H1 (cell line): ENCODE data around the gene MYBPC3. TPM values are rescaled to one million over a fixed set of nuclear protein-coding genes. Genes with fewer than 3 reads are reported as not detected.

Experiments
- CTCF ChIA-PET: fragments of 300-600 bp; sonication (Branson Sonifier 250); formaldehyde crosslinking; loops from one replicate; lab custom pipeline; 2021; ENCODE audit not compliant: partially characterized antibody; lab: Charles Lee
- POLR2A ChIA-PET: fragments of 300-600 bp; sonication (Branson Sonifier 250); formaldehyde crosslinking; loops from one replicate; lab custom pipeline; 2021; ENCODE audit warnings: inconsistent platforms; ENCODE audit not compliant: partially characterized antibody; lab: Charles Lee
- DNase-seq, 2 experiments: peaks; one replicate each; pipeline versions ENCODE4 v3.0.0 to v3.0.0-alpha.2; 2010 to 2022; ENCODE audit warnings: low spot score in 2 of 2, low read depth in 1 of 2, mixed read lengths in 1 of 2
- FAIRE-seq: peaks from 2 replicates; lab custom pipeline; 2011; peaks lifted over from hg19 to GRCh38; lab: Jason Lieb, UNC
- H2AFZ ChIP-seq: 2 replicates; pipeline ENCODE4 v1.8.1; 2012; ENCODE audit warnings: low read length, inconsistent platforms
- H2AK5ac ChIP-seq: 2 replicates; pipeline ENCODE4 v1.6.1; 2013; ENCODE audit warnings: low read depth, low read length
- H2BK120ac ChIP-seq: replicated peaks from 2 replicates; pipeline ENCODE3; 2013; ENCODE audit warnings: low read depth, low read length, inconsistent platforms
- H2BK12ac ChIP-seq: 2 replicates; pipeline ENCODE4 v1.6.1; 2013; ENCODE audit warnings: low read depth, low read length
- H2BK15ac ChIP-seq: 2 replicates; pipeline ENCODE4 v1.6.1; 2013; ENCODE audit warnings: low read length
- H2BK20ac ChIP-seq: 2 replicates; pipeline ENCODE4 v1.6.1; 2013; ENCODE audit warnings: low read length
- H2BK5ac ChIP-seq: 2 replicates; pipeline ENCODE4 v1.6.1; 2013; ENCODE audit warnings: low read depth, low read length
- H3K14ac ChIP-seq: 2 replicates; pipeline ENCODE4 v1.6.1; 2013; ENCODE audit warnings: inconsistent platforms; ENCODE audit not compliant: insufficient read length
- H3K18ac ChIP-seq: 2 replicates; pipeline ENCODE4 v1.6.1; 2013; ENCODE audit warnings: low read length; ENCODE audit errors: extremely low read depth
- H3K23ac ChIP-seq: 2 replicates; pipeline ENCODE4 v1.6.1; 2013; ENCODE audit warnings: inconsistent platforms; ENCODE audit not compliant: insufficient read length
- H3K23me2 ChIP-seq: 2 replicates; pipeline ENCODE4 v1.6.1; 2013; ENCODE audit warnings: low read depth, low read length
- H3K27ac ChIP-seq: 2 replicates; pipeline ENCODE4 v1.6.1; 2011; ENCODE audit warnings: low read depth, low read length, inconsistent platforms
- H3K27me3 ChIP-seq, 4 experiments: replicated peaks in 1 of 4; 1 replicate in 1 of 4; 2 replicates in 3 of 4; pipeline versions ENCODE4 v1.6.1 to v1.8.1; 2011 to 2013; ENCODE audit warnings: low read length in 3 of 4, mild to moderate bottlenecking in 3 of 4, inconsistent platforms in 2 of 4, mixed read lengths in 2 of 4, moderate library complexity in 1 of 4; ENCODE audit not compliant: control insufficient read depth in 3 of 4, insufficient read depth in 3 of 4; ENCODE audit errors: extremely low read depth in 1 of 4
- H3K36me3 ChIP-seq, 4 experiments: 2 replicates each; pipeline versions ENCODE4 v1.6.1 to v1.8.1; 2011 to 2013; ENCODE audit warnings: mild to moderate bottlenecking in 4 of 4, low read length in 3 of 4, moderate library complexity in 2 of 4, control low read depth in 1 of 4, inconsistent platforms in 1 of 4; ENCODE audit not compliant: insufficient read depth in 4 of 4, control insufficient read depth in 2 of 4
- H3K4ac ChIP-seq: replicated peaks from 2 replicates; pipeline ENCODE3; 2013; ENCODE audit warnings: low read length, low read depth, mixed read lengths, inconsistent platforms; ENCODE audit not compliant: insufficient read length
- H3K4me1 ChIP-seq, 4 experiments: replicated peaks in 1 of 4; 1 replicate in 1 of 4; 2 replicates in 3 of 4; pipeline versions ENCODE4 v1.6.1 to v1.8.1; 2011 to 2013; ENCODE audit warnings: low read length in 3 of 4, inconsistent platforms in 2 of 4, mixed read lengths in 1 of 4; ENCODE audit not compliant: insufficient read depth in 4 of 4, control insufficient read depth in 3 of 4
- H3K4me2 ChIP-seq, 2 experiments: 2 replicates each; pipeline versions ENCODE4 v1.6.1 to v1.8.1; 2011 to 2013; ENCODE audit warnings: low read depth in 2 of 2, low read length in 2 of 2, control low read depth in 1 of 2, inconsistent platforms in 1 of 2, mild to moderate bottlenecking in 1 of 2; ENCODE audit not compliant: insufficient read depth in 1 of 2
- H3K4me3 ChIP-seq, 4 experiments: fragments of 200-600, 300-600 bp in 1 of 4; sonication (generic), shearing (Covaris generic), sonication (Bioruptor Twin) in 1 of 4; 2 replicates each; pipeline versions ENCODE4 v1.5.1 to v1.8.1; 2011 to 2016; ENCODE audit warnings: low read length in 4 of 4, low read depth in 3 of 4, control low read depth in 2 of 4, inconsistent platforms in 2 of 4, mild to moderate bottlenecking in 2 of 4, mixed read lengths in 1 of 4, moderate library complexity in 1 of 4; ENCODE audit not compliant: insufficient read depth in 2 of 4; ENCODE audit errors: extremely low read depth in 1 of 4
- H3K56ac ChIP-seq: replicated peaks from 2 replicates; pipeline ENCODE3; 2013; ENCODE audit warnings: low read depth, mild to moderate bottlenecking, mixed read lengths, low read length, inconsistent platforms; ENCODE audit not compliant: insufficient read length
- H3K79me1 ChIP-seq: 2 replicates; pipeline ENCODE4 v1.6.1; 2013; ENCODE audit warnings: low read depth, low read length, control low read depth
- H3K79me2 ChIP-seq, 2 experiments: 2 replicates each; pipeline versions ENCODE4 v1.6.1 to v1.8.1; 2012 to 2013; ENCODE audit warnings: low read length in 2 of 2, mild to moderate bottlenecking in 2 of 2, inconsistent platforms in 1 of 2; ENCODE audit not compliant: insufficient read depth in 2 of 2, control insufficient read depth in 1 of 2
- H3K9ac ChIP-seq, 4 experiments: replicated peaks in 1 of 4; 1 replicate in 1 of 4; 2 replicates in 3 of 4; pipeline versions ENCODE4 v1.6.1 to v1.8.1; 2011 to 2013; ENCODE audit warnings: low read depth in 3 of 4, low read length in 3 of 4, control low read depth in 2 of 4, mild to moderate bottlenecking in 2 of 4, moderate library complexity in 2 of 4, inconsistent platforms in 1 of 4; ENCODE audit errors: extremely low read depth in 1 of 4
- H3K9me3 ChIP-seq, 2 experiments: 2 replicates each; pipeline versions ENCODE4 v1.6.1 to v1.8.1; 2012 to 2013; ENCODE audit warnings: mild to moderate bottlenecking in 2 of 2, moderate library complexity in 2 of 2, control low read depth in 1 of 2, inconsistent platforms in 1 of 2, low read depth in 1 of 2, low read length in 1 of 2, mixed read lengths in 1 of 2; ENCODE audit not compliant: insufficient read depth in 2 of 2
- H4K20me1 ChIP-seq, 2 experiments: replicated peaks in 1 of 2; 2 replicates each; pipeline versions ENCODE3 to v1.8.1; 2011 to 2013; ENCODE audit warnings: inconsistent platforms in 2 of 2, low read length in 2 of 2, mild to moderate bottlenecking in 1 of 2; ENCODE audit not compliant: insufficient read depth in 2 of 2, control insufficient read depth in 1 of 2
- H4K5ac ChIP-seq: 2 replicates; pipeline ENCODE4 v1.6.1; 2013; ENCODE audit warnings: low read length, low read depth, mixed read lengths, inconsistent platforms; ENCODE audit not compliant: insufficient read length
- H4K8ac ChIP-seq: 2 replicates; pipeline ENCODE4 v1.8.0; 2013; ENCODE audit warnings: mild to moderate bottlenecking, moderate library complexity, low read length, inconsistent platforms; ENCODE audit not compliant: insufficient read depth; ENCODE audit errors: extremely low read depth
- H4K91ac ChIP-seq: replicated peaks from 2 replicates; pipeline ENCODE3; 2013; ENCODE audit warnings: low read length, mixed read lengths, inconsistent platforms; ENCODE audit not compliant: insufficient read length
- NANOG ChIP-seq: IDR thresholded peaks from 2 replicates; pipeline ENCODE4 v1.6.1; 2011; ENCODE audit warnings: low read length, low read depth, mild to moderate bottlenecking, inconsistent platforms; ENCODE audit not compliant: insufficient read depth, poor library complexity, severe bottlenecking
- NRF1 ChIP-seq: IDR thresholded peaks from 2 replicates; pipeline ENCODE4 v1.6.1; 2011; ENCODE audit warnings: mild to moderate bottlenecking, low read depth, low read length, improper control_type of control experiment
- RNF2 ChIP-seq: fragments of 200-900, 300-1000 bp; sonication (generic); IDR thresholded peaks from 2 replicates; pipeline ENCODE4 v1.7.1; 2016; ENCODE audit warnings: borderline replicate concordance, low read depth, mild to moderate bottlenecking, antibody characterized with exemption, low read length; ENCODE audit not compliant: poor library complexity, severe bottlenecking; ENCODE audit errors: missing control alignments
- SAP30 ChIP-seq: fragments of 300-600 bp; sonication (generic); IDR thresholded peaks from 2 replicates; pipeline ENCODE4 v1.7.1; 2012; ENCODE audit warnings: low read length, moderate library complexity, mild to moderate bottlenecking, inconsistent platforms; ENCODE audit not compliant: insufficient read depth, insufficient replicate concordance
- TAF7 ChIP-seq: optimal IDR thresholded peaks from 2 replicates; pipeline ENCODE3; 2011; ENCODE audit warnings: low read depth, mild to moderate bottlenecking, inconsistent platforms, low read length, moderate library complexity, borderline replicate concordance
- WGBS, 2 experiments: shearing (Covaris generic) in 1 of 2; methylation state at CpG; one replicate each; pipeline versions ENCODE4 v1.1.6 to v1.1.7; 2013 to 2015; ENCODE audit warnings: low lambda C conversion rate in 2 of 2, mixed read lengths in 2 of 2, inconsistent platforms in 1 of 2, low coverage in 1 of 2, missing lambda C conversion rate in 1 of 2; ENCODE audit not compliant: insufficient replicate concordance in 2 of 2, insufficient coverage in 1 of 2, insufficient read length in 1 of 2; ENCODE audit errors: extremely low coverage in 1 of 2, missing lambda C conversion rate in 1 of 2; 5-methylcytosine and 5-hydroxymethylcytosine counted together
- polyA plus RNA-seq, 7 experiments: library from polyadenylated mRNA; depleted of rRNA in 3 of 7; stranded (reverse) in 5 of 7; unstranded in 2 of 7; fragments of >200 nt in 5 of 7; fragments of 200-250 nt in 2 of 7; gene quantifications; 1 replicate in 5 of 7; 2 replicates in 1 of 7; 4 replicates in 1 of 7; pipeline versions ENCODE4 v1.2.1 to v1.2.3, GENCODE V29; 2011 to 2013; ENCODE audit warnings: missing spikeins in 2 of 7, mixed read lengths in 2 of 7
- total RNA-seq: library from RNA; stranded (reverse); fragmentation: NEBNext Ultra II Directional; extraction: Animal tissue kit (Norgen Biotek cat#: 25700); gene quantifications from 2 replicates; pipeline ENCODE4 v1.2.1, GENCODE V29; 2021

MYBPC3 gene
- total and polyA plus RNA-seq, 2 of the 8 experiments (the other 6 are each of a cell fraction or from before 2014, with no cell fraction given): 0.05 TPM; not detected in 1

- no peak overlapping the region for H3K9ac ChIP-seq
- no peak overlapping the region for H3K4me3 ChIP-seq
- no peak overlapping the region for H2BK120ac ChIP-seq
- no peak overlapping the region for H2BK5ac ChIP-seq
- no peaks in the 10 kb centered on the region for H3K27me3 ChIP-seq
- H4K8ac ChIP-seq: no peak overlapping the region
- H4K20me1 ChIP-seq: no peaks in the 10 kb centered on the region
- TF ChIP-seq SAP30: no peak
- TF ChIP-seq NRF1: no peak
- no peak for TF ChIP-seq RNF2
- no peak for TF ChIP-seq TAF7
- no peak for TF ChIP-seq NANOG
- H3K79me1 ChIP-seq: no peaks in the 10 kb centered on the region
- H2BK12ac ChIP-seq: no peak overlapping the region
- H3K27ac ChIP-seq: no peak overlapping the region
- H3K9me3 ChIP-seq: no peaks in the 10 kb centered on the region
- WGBS, 2 experiments: 89% methylated on average over 4 of the region's 5 CpGs; no CpG with 5 or more reads in 1 of the 2 experiments
- H2AFZ ChIP-seq: no peak overlapping the region
- peaks cover 0 to 19% (median 8%) of the 10 kb centered on the region in 4 experiments; a peak in 5 of 8 replicates for H3K36me3 ChIP-seq
- POLR2A ChIA-PET: no interaction called here
- FAIRE-seq (no peak), DNase-seq (no peak)
- H2AK5ac ChIP-seq: no peak overlapping the region
- H3K23me2 ChIP-seq: no peaks in the 10 kb centered on the region
- CTCF ChIA-PET: no interaction called here
- H2BK15ac ChIP-seq: no peak overlapping the region
- H2BK20ac ChIP-seq: no peak overlapping the region
- H3K79me2 ChIP-seq: no peaks in the 10 kb centered on the region
- no peak overlapping the region for H3K4ac ChIP-seq
- no peak overlapping the region for H3K14ac ChIP-seq
- no peak overlapping the region for H3K23ac ChIP-seq
- H3K56ac ChIP-seq: no peak overlapping the region
- no peak overlapping the region for H4K91ac ChIP-seq
- H3K18ac ChIP-seq: no peak overlapping the region
- H3K4me2 ChIP-seq: no peak overlapping the region
- H4K5ac ChIP-seq: no peak overlapping the region
- no peaks in the 10 kb centered on the region for H3K4me1 ChIP-seq
Measured at GRCh38 chr11:47317064-47317828, 35.3 kb downstream of the MYBPC3 start.
